Measurements from ENCODE around the gene ADAMTS7. TPM values are rescaled to one million over a fixed set of nuclear protein-coding genes. Genes with fewer than 3 reads are reported as not detected.
"Not testable (repeated sequence)": the region's sequence is repeated elsewhere in the genome, so short reads cannot be mapped to it uniquely, and the experiment has no call there.

The ADAMTS7 gene
- total RNA-seq, 2 experiments from 2014 or later = 0.23 to 0.60 TPM

DNA sequence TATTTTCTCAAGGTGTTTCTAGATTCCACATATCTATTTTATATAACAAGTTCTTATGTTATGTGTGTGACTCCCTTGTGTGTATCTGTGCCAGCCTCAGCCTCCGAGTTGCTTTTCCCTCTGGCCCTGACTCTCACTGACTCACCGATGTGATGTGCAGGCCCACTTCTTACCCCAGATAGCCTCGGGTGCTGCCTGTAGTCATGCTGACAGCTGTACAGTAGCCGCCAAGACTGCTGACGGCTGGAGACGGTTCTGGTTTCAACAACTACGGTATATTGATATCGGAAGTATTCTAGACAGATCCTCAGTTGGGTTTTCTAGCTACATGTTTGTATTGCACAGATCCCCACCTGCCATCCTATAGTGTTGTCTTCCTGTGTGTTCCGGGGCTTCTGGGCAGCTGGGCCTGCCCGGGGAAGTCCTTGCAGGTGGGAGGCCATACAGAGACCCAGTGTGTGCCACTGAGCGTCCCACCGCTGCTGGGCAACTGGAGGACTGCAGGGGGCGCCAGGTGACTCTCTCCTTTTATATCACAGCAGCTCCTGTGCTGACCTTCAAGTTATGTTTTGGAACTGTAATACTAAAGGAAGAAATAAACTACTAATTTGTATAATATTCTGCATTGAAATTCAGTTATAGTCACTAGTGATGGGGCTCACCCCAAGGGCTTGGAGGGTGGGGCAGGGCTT, 55.2 kb downstream of the ADAMTS7 start:
- CTCF ChIA-PET = interaction anchor here (1.0 to 1.8 kb wide), 4 partner anchors 15 to 118 kb away, joined by 3 to 7 read pairs (median 4); no protein-coding TSS in a partner anchor
- H3K27ac Mint-ChIP-seq; H3K27me3 Mint-ChIP-seq; H3K4me3 Mint-ChIP-seq; intact Hi-C loops (cut with micrococcal nuclease); POLR2A ChIA-PET; H3K9me3 Mint-ChIP-seq; H3K36me3 Mint-ChIP-seq (ENCODE audit: low read depth): not testable (repeated sequence)
- DNase-seq (peak; percentile 73), ATAC-seq (peak; percentile 50)
- TF ChIP-seq, protein P1, sequence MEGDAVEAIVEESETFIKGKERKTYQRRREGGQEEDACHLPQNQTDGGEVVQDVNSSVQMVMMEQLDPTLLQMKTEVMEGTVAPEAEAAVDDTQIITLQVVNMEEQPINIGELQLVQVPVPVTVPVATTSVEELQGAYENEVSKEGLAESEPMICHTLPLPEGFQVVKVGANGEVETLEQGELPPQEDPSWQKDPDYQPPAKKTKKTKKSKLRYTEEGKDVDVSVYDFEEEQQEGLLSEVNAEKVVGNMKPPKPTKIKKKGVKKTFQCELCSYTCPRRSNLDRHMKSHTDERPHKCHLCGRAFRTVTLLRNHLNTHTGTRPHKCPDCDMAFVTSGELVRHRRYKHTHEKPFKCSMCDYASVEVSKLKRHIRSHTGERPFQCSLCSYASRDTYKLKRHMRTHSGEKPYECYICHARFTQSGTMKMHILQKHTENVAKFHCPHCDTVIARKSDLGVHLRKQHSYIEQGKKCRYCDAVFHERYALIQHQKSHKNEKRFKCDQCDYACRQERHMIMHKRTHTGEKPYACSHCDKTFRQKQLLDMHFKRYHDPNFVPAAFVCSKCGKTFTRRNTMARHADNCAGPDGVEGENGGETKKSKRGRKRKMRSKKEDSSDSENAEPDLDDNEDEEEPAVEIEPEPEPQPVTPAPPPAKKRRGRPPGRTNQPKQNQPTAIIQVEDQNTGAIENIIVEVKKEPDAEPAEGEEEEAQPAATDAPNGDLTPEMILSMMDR (IDR thresholded peaks at IDR 0.05) = peak; percentile 50
- H3K4me1 Mint-ChIP-seq (ENCODE audit: low read depth) = peaks cover 16% of the 10 kb centered on the region

DNA sequence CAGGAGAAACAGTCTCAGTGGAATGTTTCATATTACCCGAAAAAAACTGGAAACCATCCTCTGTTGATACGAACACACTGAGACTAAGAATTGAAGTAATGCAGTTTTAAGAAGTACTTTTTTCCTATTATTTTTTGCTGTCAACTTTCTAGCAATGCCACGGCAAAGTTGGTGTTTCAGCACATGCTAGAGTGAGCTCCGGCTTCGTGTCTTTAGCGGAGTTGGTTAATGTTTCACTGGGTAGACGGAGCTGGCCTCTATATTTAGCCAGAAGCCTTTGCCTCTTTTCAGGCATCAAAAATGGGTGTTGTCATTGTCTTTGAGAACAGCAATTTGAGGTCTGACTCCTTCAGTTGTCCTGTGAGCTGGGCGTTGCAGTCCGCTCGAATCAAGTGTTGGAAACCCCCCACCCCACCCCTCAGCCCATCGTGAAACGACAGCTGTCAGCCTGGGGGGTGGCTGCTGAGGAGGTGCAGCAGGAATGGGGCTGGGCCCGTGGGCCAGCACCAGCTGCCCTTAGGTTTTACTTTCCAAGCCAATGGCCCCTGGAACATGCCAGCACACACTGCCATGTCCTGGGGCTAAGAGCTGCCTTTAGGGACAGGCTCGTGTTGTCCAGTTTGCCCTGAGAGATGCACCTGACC, 56.5 kb downstream of the ADAMTS7 start:
- CTCF ChIA-PET = interaction anchor here (1.8 kb wide), 1 partner anchor 57 kb away, joined by 5 read pairs; no protein-coding TSS in a partner anchor
- H3K9me3 Mint-ChIP-seq; H3K27ac Mint-ChIP-seq; DNase-seq; ATAC-seq; H3K36me3 Mint-ChIP-seq (ENCODE audit: low read depth); H3K4me3 Mint-ChIP-seq; intact Hi-C loops (cut with micrococcal nuclease); POLR2A ChIA-PET; H3K27me3 Mint-ChIP-seq: not testable (repeated sequence)
- peaks cover 14% of the 10 kb centered on the region for H3K4me1 Mint-ChIP-seq (ENCODE audit: low read depth)

DNA sequence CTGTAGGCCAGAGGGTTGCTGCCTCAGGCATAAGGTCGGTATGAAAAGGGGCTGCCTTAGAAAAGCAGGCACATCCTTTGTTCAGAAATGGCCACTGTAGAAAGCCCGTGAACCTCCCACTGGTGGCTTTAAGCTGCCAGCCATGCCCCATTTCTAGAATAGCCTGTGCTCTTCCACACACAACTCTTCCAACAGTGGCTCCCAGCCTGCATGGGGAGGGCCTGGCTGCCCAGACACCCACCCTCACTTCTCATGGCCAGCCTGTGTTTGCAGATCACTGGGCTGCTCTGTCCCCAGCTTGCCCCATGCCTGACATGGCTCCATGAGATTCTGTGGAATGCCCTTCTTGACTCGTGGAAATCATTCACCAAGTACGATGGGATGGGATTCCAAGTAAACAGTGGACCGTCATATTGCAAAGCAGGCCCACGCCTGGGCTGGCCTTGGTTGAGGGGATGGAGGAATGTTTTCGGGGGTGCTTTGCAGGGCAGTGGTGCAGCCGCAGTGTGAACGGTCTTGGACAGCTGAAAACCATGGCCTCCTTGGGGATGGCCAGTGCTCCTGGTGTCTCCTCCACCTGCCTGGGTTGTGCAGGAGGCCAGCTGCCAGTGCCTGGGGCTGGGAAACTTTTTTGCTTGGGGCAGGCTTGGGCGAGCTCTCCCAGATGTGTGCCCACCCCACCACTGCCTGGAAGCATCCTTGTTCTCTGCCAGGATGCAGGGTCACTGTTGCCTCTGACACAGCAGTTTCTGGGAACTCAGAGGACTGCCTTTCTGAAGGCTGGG, 57.3 kb downstream of the ADAMTS7 start:
- ATAC-seq; intact Hi-C loops (cut with micrococcal nuclease); H3K27ac Mint-ChIP-seq; POLR2A ChIA-PET; H3K4me3 Mint-ChIP-seq; H3K36me3 Mint-ChIP-seq (ENCODE audit: low read depth); H3K27me3 Mint-ChIP-seq; DNase-seq; H3K9me3 Mint-ChIP-seq: not testable (repeated sequence)
- peaks cover 14% of the 10 kb centered on the region for H3K4me1 Mint-ChIP-seq (ENCODE audit: low read depth)
- CTCF ChIA-PET = interaction anchor here (1.8 kb wide), 1 partner anchor 58 kb away, joined by 5 read pairs; no protein-coding TSS in a partner anchor

DNA sequence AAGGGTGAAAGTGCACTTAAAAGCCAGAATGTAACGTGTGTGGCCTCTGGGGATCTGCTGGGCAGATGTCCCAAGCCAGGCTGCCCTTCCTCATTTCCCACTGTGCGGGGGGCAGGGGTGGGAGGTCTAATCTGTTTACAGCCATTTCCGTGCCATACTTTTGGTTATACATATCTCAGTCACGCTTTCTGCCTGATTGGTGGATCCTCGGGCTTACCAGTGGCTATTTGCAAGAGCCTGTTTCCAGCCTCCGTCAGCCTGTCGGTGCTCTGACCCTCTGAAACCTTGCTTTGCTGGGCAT, 58.0 kb downstream of the ADAMTS7 start:
- H3K36me3 Mint-ChIP-seq (ENCODE audit: low read depth); CTCF ChIA-PET; POLR2A ChIA-PET; DNase-seq; H3K4me3 Mint-ChIP-seq; H3K27me3 Mint-ChIP-seq; H3K27ac Mint-ChIP-seq; ATAC-seq; H3K9me3 Mint-ChIP-seq; intact Hi-C loops (cut with micrococcal nuclease): not testable (repeated sequence)
- peaks cover 14% of the 10 kb centered on the region for H3K4me1 Mint-ChIP-seq (ENCODE audit: low read depth)

DNA sequence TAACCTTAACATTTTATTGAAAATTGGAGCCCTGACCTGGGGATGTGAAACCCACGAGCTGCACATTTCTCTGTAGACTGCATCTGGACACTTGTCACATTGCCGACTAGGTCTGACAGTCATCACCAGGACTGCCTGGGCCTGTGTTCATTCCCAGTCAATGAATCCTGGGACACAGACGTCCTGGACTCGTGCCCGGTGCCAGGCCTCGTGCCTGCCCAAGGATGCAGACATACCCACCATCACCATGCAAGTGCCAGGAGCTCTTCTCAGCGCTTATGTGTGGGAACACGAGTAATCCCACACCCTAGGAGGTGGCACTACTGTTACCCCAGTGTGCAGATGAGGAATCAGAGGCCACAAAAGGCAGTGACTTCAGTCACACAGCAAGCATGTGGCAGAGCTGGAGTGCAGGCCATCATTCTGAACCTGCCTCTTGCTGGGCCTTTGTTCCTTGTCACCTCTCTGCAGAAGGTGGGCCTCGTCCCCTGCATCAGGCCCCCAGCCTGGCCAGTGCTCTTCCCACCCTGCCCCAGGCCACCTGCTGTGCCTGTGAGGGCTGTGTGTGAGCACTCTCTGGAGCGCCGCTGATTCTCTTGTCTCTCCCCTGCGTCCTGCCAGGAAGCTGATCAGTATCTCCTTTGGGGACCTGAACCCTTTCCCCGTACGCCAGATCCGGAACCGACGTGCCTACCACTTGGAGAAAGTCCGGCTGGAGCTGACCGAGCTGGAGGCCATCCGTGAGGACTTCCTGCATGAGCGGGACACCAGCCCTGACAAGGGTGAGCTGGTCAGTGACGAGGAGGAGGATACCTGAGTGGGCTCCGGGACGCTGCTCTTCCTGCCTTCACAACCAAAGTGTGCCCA, 58.5 kb downstream of the ADAMTS7 start:
- ChIA-PET CTCF (interaction anchor here (0.7 to 2.5 kb wide), 5 partner anchors 8 to 115 kb away, joined by 3 to 10 read pairs (median 3); no protein-coding TSS in a partner anchor), POLR2A (no interaction called here)
- no peak overlapping the region for H3K27ac Mint-ChIP-seq
- no peak overlapping the region for H3K4me3 Mint-ChIP-seq
- TF ChIP-seq, protein P1 (IDR thresholded peaks at IDR 0.05) = no peak
- intact Hi-C loops (cut with micrococcal nuclease) = no loop called here
- H3K4me1 Mint-ChIP-seq (ENCODE audit: low read depth) = peaks cover 14% of the 10 kb centered on the region
- ATAC-seq (no peak), DNase-seq (no peak)
- no peaks in the 10 kb centered on the region for H3K9me3 Mint-ChIP-seq
- H3K36me3 Mint-ChIP-seq (ENCODE audit: low read depth) = no peaks in the 10 kb centered on the region
- H3K27me3 Mint-ChIP-seq = no peaks in the 10 kb centered on the region

DNA sequence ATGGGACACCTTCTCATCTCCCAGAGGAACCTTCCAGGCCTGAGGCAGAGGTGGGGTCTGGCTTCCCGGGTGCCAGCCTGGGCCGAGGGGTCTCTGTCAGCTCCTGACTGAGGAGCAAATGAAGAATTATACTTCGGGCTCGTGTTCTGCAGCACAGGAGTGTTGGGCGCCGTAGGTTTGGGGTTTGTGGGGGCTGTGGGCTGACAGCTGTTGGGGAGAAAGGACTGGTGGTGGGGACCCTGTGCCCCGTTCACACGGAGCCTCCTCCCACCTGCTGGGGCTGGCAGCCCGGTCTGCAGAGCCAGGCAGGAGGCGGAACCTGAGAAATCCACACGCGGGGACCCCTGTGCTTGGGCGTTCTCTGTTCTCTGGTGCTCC, 59.7 kb downstream of the ADAMTS7 start:
- Mint-ChIP-seq H3K36me3 (ENCODE audit: low read depth) (no peaks in the 10 kb centered on the region), H3K4me1 (ENCODE audit: low read depth) (peaks cover 4% of the 10 kb centered on the region), H3K27me3 (no peaks in the 10 kb centered on the region), H3K4me3 (no peak overlapping the region), H3K9me3 (no peaks in the 10 kb centered on the region), H3K27ac (no peak overlapping the region)
- ChIA-PET POLR2A (no interaction called here), CTCF (interaction anchor here (0.6 to 2.5 kb wide), 9 partner anchors 9 to 260 kb away, joined by 3 to 10 read pairs (median 4); no protein-coding TSS in a partner anchor)
- ATAC-seq (no peak), DNase-seq (no peak)
- intact Hi-C loops (cut with micrococcal nuclease) = no loop called here
- TF ChIP-seq, protein P1 (IDR thresholded peaks at IDR 0.05) = no peak
